Suppressor macrophage treated with lipopolysaccharide for 1 hour (primary cell): ENCODE results near the gene FIGNL2.
"Not testable (repeated sequence)": the region's sequence is repeated elsewhere in the genome, so short reads cannot be mapped to it uniquely, and the experiment has no call there.

ENCODE experiments used
- DNase-seq, 3 donors: peaks; one replicate each; pipeline ENCODE4 v3.0.0-alpha.2; 2020 to 2022

The FIGNL2 gene

GRCh38 chr12:51814311-51815088, 34.0 kb downstream of the FIGNL2 start:
- DNase-seq: peak; percentile 85 to 95 (median 93)

GRCh38 chr12:51813931-51814310, 34.6 kb downstream of the FIGNL2 start:
- DNase-seq: no peak

- no peak for DNase-seq
These were observed 35.6 kb downstream of the FIGNL2 start for GRCh38 chr12:51812871-51813270.

- DNase-seq: no peak
These were observed 37.0 kb downstream of the FIGNL2 start for GRCh38 chr12:51811203-51812202.

GRCh38 chr12:51809193-51809592, 39.3 kb downstream of the FIGNL2 start:
- no peak for DNase-seq

GRCh38 chr12:51806896-51807295, 41.6 kb downstream of the FIGNL2 start:
- no peak for DNase-seq

GRCh38 chr12:51801027-51801426, 47.5 kb downstream of the FIGNL2 start:
- DNase-seq: no peak

- DNase-seq: peak; percentile 23 to 34 (median 32)
These were observed 50.0 kb downstream of the FIGNL2 start for GRCh38 chr12:51798501-51798900.

GRCh38 chr12:51798051-51798450, 50.5 kb downstream of the FIGNL2 start:
- not testable (repeated sequence) for DNase-seq

GRCh38 chr12:51797301-51797700, 51.2 kb downstream of the FIGNL2 start:
- DNase-seq: no peak

GRCh38 chr12:51793201-51793600, 55.3 kb downstream of the FIGNL2 start:
- no peak for DNase-seq

GRCh38 chr12:51792417-51792816, 56.1 kb downstream of the FIGNL2 start:
- DNase-seq: no peak

GRCh38 chr12:51788876-51789275, 59.6 kb downstream of the FIGNL2 start:
- no peak for DNase-seq

- DNase-seq: no peak
These were observed 62.6 kb downstream of the FIGNL2 start for GRCh38 chr12:51785906-51786305.

- no peak for DNase-seq
These were observed 63.8 kb downstream of the FIGNL2 start for GRCh38 chr12:51784688-51785087.

GRCh38 chr12:51779876-51780275, 68.6 kb downstream of the FIGNL2 start:
- no peak for DNase-seq

- no peak for DNase-seq
These were observed 70.5 kb downstream of the FIGNL2 start for GRCh38 chr12:51777973-51778372.

- DNase-seq: no peak
These were observed 71.1 kb downstream of the FIGNL2 start for GRCh38 chr12:51777457-51777856.

- no peak for DNase-seq
These were observed 73.6 kb downstream of the FIGNL2 start for GRCh38 chr12:51774933-51775332.

- peak; percentile 39 to 67 (median 64) for DNase-seq
These were observed 75.2 kb downstream of the FIGNL2 start for GRCh38 chr12:51773145-51773869.

GRCh38 chr12:51771008-51771407, 77.5 kb downstream of the FIGNL2 start:
- DNase-seq: no peak
